Activated B cell treated with CpG ODN at 0.5 μM for 24 hours (primary cell): ENCODE measurements around the gene TXNDC11. TPM values are rescaled to one million over a fixed set of nuclear protein-coding genes. Genes with fewer than 3 reads are reported as not detected.

Source experiments
- ATAC-seq: fragments of 200-7000 bp; cut with Tn5 transposase; one replicate; pipeline ENCODE4 v1.10.0; 2021; ENCODE audit warnings: low read depth, mild to moderate bottlenecking, moderate library complexity
- CTCF ChIA-PET: fragments of 350-600 bp; sonication (Branson Sonifier 250); formaldehyde crosslinking; loops from one replicate; lab custom pipeline; 2021; ENCODE audit warnings: antibody characterized with exemption; lab: Charles Lee
- POLR2A ChIA-PET: fragments of 350-600 bp; sonication (Branson Sonifier 250); formaldehyde crosslinking; loops from one replicate; lab custom pipeline; 2021; ENCODE audit warnings: antibody characterized with exemption; lab: Charles Lee
- DNase-seq: peaks from one replicate; pipeline ENCODE4 v3.0.0; 2022
- H3K27ac Mint-ChIP-seq: one replicate; pipeline ENCODE4 v1.8.0; 2020; ENCODE audit warnings: mixed read lengths
- H3K27me3 Mint-ChIP-seq: one replicate; pipeline ENCODE4 v1.8.0; 2021; ENCODE audit warnings: mixed read lengths
- H3K36me3 Mint-ChIP-seq: one replicate; pipeline ENCODE4 v1.8.0; 2021; ENCODE audit warnings: low read depth, mixed read lengths
- H3K4me1 Mint-ChIP-seq: one replicate; pipeline ENCODE4 v1.8.0; 2021; ENCODE audit warnings: mixed read lengths
- H3K4me3 Mint-ChIP-seq: one replicate; pipeline ENCODE4 v1.8.0; 2020; ENCODE audit warnings: mild to moderate bottlenecking, mixed read lengths
- H3K9me3 Mint-ChIP-seq: one replicate; pipeline ENCODE4 v1.8.0; 2020; ENCODE audit warnings: mixed read lengths
- intact Hi-C: fragments of 100-400 bp; cut with micrococcal nuclease; formaldehyde crosslinking; loops from one replicate; pipeline ENCODE4 v1.15.1; 2024
- total RNA-seq: library from RNA; stranded (reverse); gene quantifications from 2 replicates; pipeline ENCODE4 v1.2.3, GENCODE V29; 2022
- TF ChIP-seq, protein P1 (sequence below): fragments of 200-600 bp; IDR thresholded peaks from one replicate; pipeline ENCODE4 v1.8.0; 2022; ENCODE audit warnings: antibody characterized with exemption, mild to moderate bottlenecking

The TXNDC11 gene
- total RNA-seq, 1 donor from 2014 or later, result 63.2 TPM

DNA sequence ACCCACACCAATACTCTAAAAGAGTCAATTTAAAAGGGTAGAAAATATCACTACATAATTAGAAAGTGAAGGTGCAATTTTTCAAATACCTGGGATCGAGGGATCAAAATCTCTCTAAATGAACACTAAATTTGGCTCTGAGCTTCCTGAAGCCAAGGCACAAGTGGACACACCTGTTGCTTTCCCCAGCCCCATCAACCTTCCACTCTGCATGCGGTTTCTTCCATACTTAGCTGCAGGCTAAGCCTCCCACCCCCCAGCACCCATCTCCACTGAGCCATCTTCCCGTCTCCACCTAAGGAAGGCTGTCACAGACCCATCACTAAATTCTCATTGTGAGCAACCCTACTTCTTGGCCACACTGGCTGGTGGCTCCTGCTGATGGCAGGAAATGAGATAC, 30.5 kb downstream of the TXNDC11 start:
- Mint-ChIP-seq H3K4me3 (no peak overlapping the region), H3K36me3 (peaks cover 66% of the 10 kb centered on the region), H3K4me1 (peaks cover 31% of the 10 kb centered on the region), H3K27me3 (no peaks in the 10 kb centered on the region), H3K27ac (no peak overlapping the region), H3K9me3 (no peaks in the 10 kb centered on the region)
- ChIA-PET CTCF (interaction anchor here (0.9 to 3.7 kb wide), 6 partner anchors 12 to 749 kb away, joined by 3 to 19 read pairs (median 4); no protein-coding TSS in a partner anchor), POLR2A (interaction anchor here (0.6 to 1.4 kb wide), 3 partner anchors 66 to 747 kb away, joined by 3 to 7 read pairs (median 4); no protein-coding TSS in a partner anchor)
- DNase-seq, result no peak
- intact Hi-C loops, result no loop called here
- no peak for ATAC-seq
- TF ChIP-seq, protein P1, sequence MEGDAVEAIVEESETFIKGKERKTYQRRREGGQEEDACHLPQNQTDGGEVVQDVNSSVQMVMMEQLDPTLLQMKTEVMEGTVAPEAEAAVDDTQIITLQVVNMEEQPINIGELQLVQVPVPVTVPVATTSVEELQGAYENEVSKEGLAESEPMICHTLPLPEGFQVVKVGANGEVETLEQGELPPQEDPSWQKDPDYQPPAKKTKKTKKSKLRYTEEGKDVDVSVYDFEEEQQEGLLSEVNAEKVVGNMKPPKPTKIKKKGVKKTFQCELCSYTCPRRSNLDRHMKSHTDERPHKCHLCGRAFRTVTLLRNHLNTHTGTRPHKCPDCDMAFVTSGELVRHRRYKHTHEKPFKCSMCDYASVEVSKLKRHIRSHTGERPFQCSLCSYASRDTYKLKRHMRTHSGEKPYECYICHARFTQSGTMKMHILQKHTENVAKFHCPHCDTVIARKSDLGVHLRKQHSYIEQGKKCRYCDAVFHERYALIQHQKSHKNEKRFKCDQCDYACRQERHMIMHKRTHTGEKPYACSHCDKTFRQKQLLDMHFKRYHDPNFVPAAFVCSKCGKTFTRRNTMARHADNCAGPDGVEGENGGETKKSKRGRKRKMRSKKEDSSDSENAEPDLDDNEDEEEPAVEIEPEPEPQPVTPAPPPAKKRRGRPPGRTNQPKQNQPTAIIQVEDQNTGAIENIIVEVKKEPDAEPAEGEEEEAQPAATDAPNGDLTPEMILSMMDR, result no peak

DNA sequence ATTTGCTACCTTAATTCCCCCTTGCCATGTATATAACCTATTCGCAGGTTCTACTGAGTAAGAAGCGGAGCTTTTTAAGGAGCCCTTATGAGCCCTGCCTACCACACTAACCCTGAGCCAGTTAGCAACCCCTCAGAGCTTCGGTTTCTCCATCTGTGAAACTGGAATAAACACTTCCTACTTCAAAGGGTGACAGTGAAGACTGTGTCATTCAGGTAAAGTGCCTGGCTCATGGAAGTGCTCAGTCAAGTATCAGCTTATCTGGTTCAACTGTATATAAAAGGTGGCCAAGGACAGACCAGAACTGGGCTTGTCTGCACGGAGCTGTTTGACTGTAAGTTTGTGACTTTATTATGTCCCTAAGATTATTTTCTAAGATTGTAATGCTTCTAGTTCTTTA, 31.0 kb downstream of the TXNDC11 start:
- CTCF ChIA-PET, result interaction anchor here (0.9 to 2.5 kb wide), 5 partner anchors 13 to 748 kb away, joined by 3 to 17 read pairs (median 4); no protein-coding TSS in a partner anchor
- TF ChIP-seq, protein P1, result no peak
- intact Hi-C loops, result no loop called here
- POLR2A ChIA-PET, result interaction anchor here (0.6 to 1.4 kb wide), 3 partner anchors 42 to 746 kb away, joined by 3 to 7 read pairs (median 3); no protein-coding TSS in a partner anchor
- Mint-ChIP-seq H3K36me3 (peaks cover 66% of the 10 kb centered on the region), H3K4me1 (peaks cover 29% of the 10 kb centered on the region), H3K27me3 (no peaks in the 10 kb centered on the region), H3K27ac (no peak overlapping the region), H3K9me3 (no peaks in the 10 kb centered on the region), H3K4me3 (no peak overlapping the region)
- no peak for DNase-seq
- no peak for ATAC-seq

DNA sequence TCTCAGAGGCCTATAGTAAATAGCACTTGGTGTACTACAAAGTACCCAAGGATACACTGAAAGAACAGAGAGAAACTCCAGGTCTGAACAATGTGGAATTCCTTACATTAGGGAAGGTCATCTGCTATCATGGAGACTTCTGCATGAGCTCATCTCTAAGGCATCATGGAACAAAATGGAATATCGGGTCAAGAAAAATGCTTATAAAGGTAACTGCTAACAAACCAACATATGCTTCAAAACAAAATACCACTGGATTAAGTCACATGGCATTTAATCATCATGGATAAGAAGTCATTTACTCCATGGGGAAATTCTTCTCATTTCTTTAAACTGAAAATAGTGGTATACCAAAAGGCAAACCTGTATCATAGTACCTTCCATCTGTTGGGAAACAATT, 34.2 kb downstream of the TXNDC11 start:
- H3K27ac Mint-ChIP-seq, result no peak overlapping the region
- H3K4me1 Mint-ChIP-seq, result peaks cover 15% of the 10 kb centered on the region
- H3K4me3 Mint-ChIP-seq, result no peak overlapping the region
- ATAC-seq (no peak), DNase-seq (no peak)
- intact Hi-C loops, result no loop called here
- ChIA-PET CTCF (interaction anchor here (1.0 to 1.2 kb wide), 2 partner anchors 8 to 19 kb away, joined by 3 to 4 read pairs; no protein-coding TSS in a partner anchor), POLR2A (no interaction called here)
- H3K27me3 Mint-ChIP-seq, result no peaks in the 10 kb centered on the region
- TF ChIP-seq, protein P1, result no peak
- H3K36me3 Mint-ChIP-seq, result peaks cover 65% of the 10 kb centered on the region
- no peaks in the 10 kb centered on the region for H3K9me3 Mint-ChIP-seq

DNA sequence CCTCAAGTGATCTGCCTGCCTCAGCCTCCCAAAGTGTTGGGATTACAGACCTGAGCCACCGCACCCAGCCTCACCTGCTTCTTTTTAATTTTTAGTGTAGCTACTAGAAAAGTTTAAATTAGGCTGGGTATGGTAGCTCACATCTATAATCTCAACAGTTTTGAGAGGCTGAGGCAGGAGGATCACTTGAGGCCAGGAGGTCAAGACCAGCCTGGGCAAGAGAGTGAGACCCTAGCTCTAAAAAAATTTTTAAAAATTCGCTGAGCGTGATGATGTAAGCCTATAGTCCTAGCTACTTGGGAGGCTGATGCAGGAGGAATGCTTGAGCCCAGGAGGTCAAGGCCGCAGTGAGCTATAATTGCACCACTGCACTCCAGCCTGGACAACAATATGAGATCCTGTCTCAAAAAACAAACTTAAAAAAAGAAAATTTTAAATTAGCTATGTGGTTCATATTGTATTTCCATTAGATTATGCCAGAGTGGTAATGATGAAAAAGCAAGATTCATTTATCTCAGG, 34.9 kb downstream of the TXNDC11 start:
- Mint-ChIP-seq H3K27ac (no peak overlapping the region), H3K27me3 (no peaks in the 10 kb centered on the region), H3K4me1 (peaks cover 16% of the 10 kb centered on the region), H3K9me3 (no peaks in the 10 kb centered on the region), H3K4me3 (no peak overlapping the region), H3K36me3 (peaks cover 69% of the 10 kb centered on the region)
- intact Hi-C loops, result no loop called here
- CTCF ChIA-PET, result interaction anchor here (1.0 to 1.2 kb wide), 2 partner anchors 9 to 18 kb away, joined by 3 to 4 read pairs; no protein-coding TSS in a partner anchor
- ATAC-seq, result no peak
- TF ChIP-seq, protein P1, result no peak
- POLR2A ChIA-PET, result interaction anchor here (0.7 to 0.9 kb wide), 2 partner anchors 118 to 122 kb away, joined by 3 to 6 read pairs; no protein-coding TSS in a partner anchor
- no peak for DNase-seq

DNA sequence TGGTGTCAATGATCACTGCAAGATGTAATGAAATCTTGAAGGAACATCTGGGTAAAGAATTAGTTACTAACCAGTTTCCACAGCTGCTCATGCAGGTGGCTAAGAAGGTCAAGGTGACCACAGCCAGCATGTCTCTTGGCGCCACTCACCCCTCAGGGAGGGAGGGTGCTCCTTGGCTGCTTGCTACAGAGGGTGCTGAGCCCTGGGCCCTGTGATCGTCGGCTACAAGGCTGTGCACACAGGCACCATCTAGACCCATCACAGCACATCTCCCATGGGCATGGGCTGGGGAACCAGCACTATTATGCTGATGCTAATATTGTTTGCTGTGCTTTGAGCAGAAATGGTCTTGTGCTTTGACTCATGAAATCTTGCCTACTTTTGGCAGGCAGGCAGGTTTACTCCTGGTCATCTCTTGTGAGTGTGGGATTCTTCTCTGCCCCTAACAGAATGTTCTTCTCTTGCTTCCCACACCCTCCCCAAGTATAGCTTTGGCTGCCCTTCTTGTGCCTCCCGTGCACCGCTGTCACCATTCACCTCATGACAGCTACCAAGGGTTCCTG, 36.4 kb downstream of the TXNDC11 start:
- POLR2A ChIA-PET, result no interaction called here
- H3K9me3 Mint-ChIP-seq, result no peaks in the 10 kb centered on the region
- H3K27ac Mint-ChIP-seq, result no peak overlapping the region
- CTCF ChIA-PET, result no interaction called here
- TF ChIP-seq, protein P1, result no peak
- ATAC-seq, result no peak
- H3K4me3 Mint-ChIP-seq, result no peak overlapping the region
- no peak for DNase-seq
- intact Hi-C loops, result no loop called here
- H3K4me1 Mint-ChIP-seq, result peaks cover 12% of the 10 kb centered on the region
- H3K36me3 Mint-ChIP-seq, result peaks cover 67% of the 10 kb centered on the region
- no peaks in the 10 kb centered on the region for H3K27me3 Mint-ChIP-seq
